ENCODE data around the gene FAM237A. TPM values are rescaled to one million over a fixed set of nuclear protein-coding genes. Genes with fewer than 3 reads are reported as not detected.

Gene FAM237A
- total RNA-seq, 2 experiments from 2014 or later, result not detected

DNA sequence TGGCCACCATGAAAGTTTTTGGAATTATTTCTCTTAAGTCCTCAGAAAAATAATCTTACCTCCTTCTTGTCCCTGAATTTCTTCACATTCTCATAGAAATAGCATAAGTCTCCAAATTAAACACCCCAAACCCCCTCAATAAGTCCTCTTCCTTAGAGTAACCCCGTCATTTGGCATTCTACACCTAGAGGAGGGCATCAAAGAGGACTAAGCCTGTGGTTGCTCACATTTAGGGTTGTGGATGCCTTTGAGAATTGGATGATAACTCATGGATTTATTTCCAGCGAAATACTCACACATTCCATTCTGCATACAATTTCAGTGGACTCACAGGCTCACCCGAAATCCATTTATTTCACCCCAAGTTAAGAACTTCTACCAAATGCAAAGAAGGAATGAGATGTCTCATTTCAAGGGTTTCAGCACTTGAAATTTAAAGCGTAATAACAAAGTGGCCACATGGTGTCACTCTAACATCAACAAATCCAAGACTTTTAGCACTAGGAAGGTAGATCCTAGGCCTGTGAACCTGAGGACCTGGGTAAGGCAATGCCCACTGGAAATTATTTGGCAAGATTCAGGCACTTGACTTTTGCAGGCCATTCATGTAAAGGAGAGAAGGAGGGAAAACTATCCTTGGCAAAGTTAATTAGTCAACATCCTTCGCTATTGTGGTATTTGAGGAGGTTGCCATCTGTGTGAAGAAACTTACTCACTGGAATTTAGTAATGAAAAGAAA is 51.3 kb downstream of the FAM237A start:
- TF ChIP-seq EZH2phosphoT487 (IDR thresholded peaks at IDR 0.05; ENCODE audit: borderline replicate concordance, low read depth, low read length), result no peak
- TF ChIP-seq, protein P1, sequence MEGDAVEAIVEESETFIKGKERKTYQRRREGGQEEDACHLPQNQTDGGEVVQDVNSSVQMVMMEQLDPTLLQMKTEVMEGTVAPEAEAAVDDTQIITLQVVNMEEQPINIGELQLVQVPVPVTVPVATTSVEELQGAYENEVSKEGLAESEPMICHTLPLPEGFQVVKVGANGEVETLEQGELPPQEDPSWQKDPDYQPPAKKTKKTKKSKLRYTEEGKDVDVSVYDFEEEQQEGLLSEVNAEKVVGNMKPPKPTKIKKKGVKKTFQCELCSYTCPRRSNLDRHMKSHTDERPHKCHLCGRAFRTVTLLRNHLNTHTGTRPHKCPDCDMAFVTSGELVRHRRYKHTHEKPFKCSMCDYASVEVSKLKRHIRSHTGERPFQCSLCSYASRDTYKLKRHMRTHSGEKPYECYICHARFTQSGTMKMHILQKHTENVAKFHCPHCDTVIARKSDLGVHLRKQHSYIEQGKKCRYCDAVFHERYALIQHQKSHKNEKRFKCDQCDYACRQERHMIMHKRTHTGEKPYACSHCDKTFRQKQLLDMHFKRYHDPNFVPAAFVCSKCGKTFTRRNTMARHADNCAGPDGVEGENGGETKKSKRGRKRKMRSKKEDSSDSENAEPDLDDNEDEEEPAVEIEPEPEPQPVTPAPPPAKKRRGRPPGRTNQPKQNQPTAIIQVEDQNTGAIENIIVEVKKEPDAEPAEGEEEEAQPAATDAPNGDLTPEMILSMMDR (conservative IDR thresholded peaks at IDR 0.05; ENCODE audit: low read length), result peak; percentile 87
- ChIA-PET POLR2A (no interaction called here), CTCF (ENCODE audit: unreplicated experiment) (no interaction called here)
- DNase-seq (ENCODE audit: low spot score), result peak; percentile 59
- no peak overlapping the region for H3K4me2 ChIP-seq (ENCODE audit: low read length)
- H3K36me3 ChIP-seq (ENCODE audit: insufficient read depth, low read length), result no peaks in the 10 kb centered on the region
- H2AFZ ChIP-seq (ENCODE audit: low read length), result no peak overlapping the region
- no peaks in the 10 kb centered on the region for H3K9me3 ChIP-seq (ENCODE audit: low read length)
- H3K4me1 ChIP-seq (ENCODE audit: insufficient read depth, low read length, poor library complexity, severe bottlenecking), result peaks cover 6% of the 10 kb centered on the region
- H4K20me1 ChIP-seq (ENCODE audit: insufficient read depth, low read length), result no peaks in the 10 kb centered on the region
- H3K79me2 ChIP-seq (ENCODE audit: insufficient read depth, low read depth, low read length), result no peaks in the 10 kb centered on the region
- no peak overlapping the region for H3K4me3 ChIP-seq (ENCODE audit: low read depth, low read length, poor library complexity, severe bottlenecking)
- BruUV-seq (replicated peaks), result no TSS peak
- intact Hi-C loops (cut with micrococcal nuclease; ENCODE audit: unreplicated experiment), result loop anchor here (1.0 to 2.0 kb wide), 3 partner anchors 87 to 782 kb away; no protein-coding TSS in a partner anchor
- H3K27ac ChIP-seq (ENCODE audit: low read depth, low read length, poor library complexity, severe bottlenecking), result no peak overlapping the region
- no peaks in the 10 kb centered on the region for H3K9me2 ChIP-seq (ENCODE audit: insufficient read depth, low read length)

GRCh38 chr2:206696910-206697309 is 54.6 kb downstream of the FAM237A start:
- no TSS peak for BruUV-seq (replicated peaks)
- no peak overlapping the region for H3K4me3 ChIP-seq (ENCODE audit: low read depth, low read length, poor library complexity, severe bottlenecking)
- ChIA-PET POLR2A (interaction anchor here (1.3 kb wide), 1 partner anchor 43 kb away, joined by 4 read pairs; no protein-coding TSS in a partner anchor), CTCF (ENCODE audit: unreplicated experiment) (no interaction called here)
- no peak overlapping the region for H3K27ac ChIP-seq (ENCODE audit: low read depth, low read length, poor library complexity, severe bottlenecking)
- H3K9me2 ChIP-seq (ENCODE audit: insufficient read depth, low read length), result no peaks in the 10 kb centered on the region
- no peak overlapping the region for H2AFZ ChIP-seq (ENCODE audit: low read length)
- TF ChIP-seq, protein P1 (conservative IDR thresholded peaks at IDR 0.05; ENCODE audit: low read length), result no peak
- TF ChIP-seq EZH2phosphoT487 (IDR thresholded peaks at IDR 0.05; ENCODE audit: borderline replicate concordance, low read depth, low read length), result no peak
- H3K79me2 ChIP-seq (ENCODE audit: insufficient read depth, low read depth, low read length), result no peaks in the 10 kb centered on the region
- no peaks in the 10 kb centered on the region for H3K4me1 ChIP-seq (ENCODE audit: insufficient read depth, low read length, poor library complexity, severe bottlenecking)
- no peak overlapping the region for H3K4me2 ChIP-seq (ENCODE audit: low read length)
- H3K36me3 ChIP-seq (ENCODE audit: insufficient read depth, low read length), result no peaks in the 10 kb centered on the region
- H3K9me3 ChIP-seq (ENCODE audit: low read length), result no peaks in the 10 kb centered on the region
- no peak for DNase-seq (ENCODE audit: low spot score)
- H4K20me1 ChIP-seq (ENCODE audit: insufficient read depth, low read length), result no peaks in the 10 kb centered on the region
- intact Hi-C loops (cut with micrococcal nuclease; ENCODE audit: unreplicated experiment), result no loop called here

- ChIA-PET CTCF (ENCODE audit: unreplicated experiment) (no interaction called here), POLR2A (interaction anchor here (0.6 to 1.1 kb wide), 2 partner anchors 14 to 288 kb away, joined by 3 to 4 read pairs; no protein-coding TSS in a partner anchor)
Measured at GRCh38 chr2:206698811-206699210, 56.5 kb downstream of the FAM237A start.

More at GRCh38 chr2:206698811-206699210, 56.5 kb downstream of the FAM237A start:
- H2AFZ ChIP-seq (ENCODE audit: low read length), result no peak overlapping the region
- DNase-seq (ENCODE audit: low spot score), result no peak
- H3K79me2 ChIP-seq (ENCODE audit: insufficient read depth, low read depth, low read length), result no peaks in the 10 kb centered on the region
- intact Hi-C loops (cut with micrococcal nuclease; ENCODE audit: unreplicated experiment), result no loop called here
- H3K9me2 ChIP-seq (ENCODE audit: insufficient read depth, low read length), result no peaks in the 10 kb centered on the region
- no peaks in the 10 kb centered on the region for H3K9me3 ChIP-seq (ENCODE audit: low read length)
- H3K4me1 ChIP-seq (ENCODE audit: insufficient read depth, low read length, poor library complexity, severe bottlenecking), result no peaks in the 10 kb centered on the region
- H4K20me1 ChIP-seq (ENCODE audit: insufficient read depth, low read length), result no peaks in the 10 kb centered on the region
- H3K27ac ChIP-seq (ENCODE audit: low read depth, low read length, poor library complexity, severe bottlenecking), result no peak overlapping the region
- no peak overlapping the region for H3K4me2 ChIP-seq (ENCODE audit: low read length)
- no TSS peak for BruUV-seq (replicated peaks)
- no peaks in the 10 kb centered on the region for H3K36me3 ChIP-seq (ENCODE audit: insufficient read depth, low read length)
- H3K4me3 ChIP-seq (ENCODE audit: low read depth, low read length, poor library complexity, severe bottlenecking), result no peak overlapping the region
- TF ChIP-seq, protein P1 (conservative IDR thresholded peaks at IDR 0.05; ENCODE audit: low read length), result no peak
- TF ChIP-seq EZH2phosphoT487 (IDR thresholded peaks at IDR 0.05; ENCODE audit: borderline replicate concordance, low read depth, low read length), result no peak

Data from OCI-LY7 (cell line).